Measurements from ENCODE around the gene NFU1. TPM values are rescaled to one million over a fixed set of nuclear protein-coding genes. Genes with fewer than 3 reads are reported as not detected.

Gene NFU1
- total RNA-seq, 2 experiments from 2014 or later = 15.4 to 30.5 TPM

DNA sequence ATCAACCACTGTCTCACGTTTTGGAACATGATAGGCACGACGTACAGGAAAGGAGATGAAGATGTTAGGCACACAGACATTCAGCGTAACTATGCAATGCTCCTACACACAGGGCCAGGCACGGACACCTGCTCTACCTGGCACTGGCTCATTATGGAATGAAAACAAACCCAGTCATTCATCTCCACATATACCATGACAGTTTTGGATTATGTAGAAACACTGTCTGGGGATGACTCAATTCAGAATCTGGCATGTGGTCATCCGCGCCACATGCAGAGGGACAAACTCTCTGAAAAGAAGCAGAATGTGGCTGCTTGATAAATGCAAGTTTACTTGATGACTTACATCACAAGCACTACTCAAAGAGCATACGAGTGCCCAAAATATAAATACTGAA lies 29.5 kb upstream of the NFU1 start:
- Histone ChIP-seq H3K79me2 (ENCODE audit: insufficient read depth, low read depth, low read length) (no peaks in the 10 kb centered on the region), H3K27ac (ENCODE audit: low read depth, low read length, poor library complexity, severe bottlenecking) (no peak overlapping the region), H3K4me2 (ENCODE audit: low read length) (no peak overlapping the region), H3K9me3 (ENCODE audit: low read length) (no peaks in the 10 kb centered on the region), H3K36me3 (ENCODE audit: insufficient read depth, low read length) (no peaks in the 10 kb centered on the region), H3K9me2 (ENCODE audit: insufficient read depth, low read length) (no peaks in the 10 kb centered on the region), H4K20me1 (ENCODE audit: insufficient read depth, low read length) (no peaks in the 10 kb centered on the region), H2AFZ (ENCODE audit: low read length) (no peak overlapping the region), H3K4me3 (ENCODE audit: low read depth, low read length, poor library complexity, severe bottlenecking) (no peak overlapping the region), H3K4me1 (ENCODE audit: insufficient read depth, low read length, poor library complexity, severe bottlenecking) (no peaks in the 10 kb centered on the region)
- BruUV-seq (replicated peaks) = no TSS peak
- DNase-seq (ENCODE audit: low spot score) = no peak
- ChIA-PET POLR2A (no interaction called here), CTCF (ENCODE audit: unreplicated experiment) (no interaction called here)
- intact Hi-C loops (cut with micrococcal nuclease; ENCODE audit: unreplicated experiment) = no loop called here
- no peak for TF ChIP-seq EZH2phosphoT487 (IDR thresholded peaks at IDR 0.05; ENCODE audit: borderline replicate concordance, low read depth, low read length)
- TF ChIP-seq, protein P1, sequence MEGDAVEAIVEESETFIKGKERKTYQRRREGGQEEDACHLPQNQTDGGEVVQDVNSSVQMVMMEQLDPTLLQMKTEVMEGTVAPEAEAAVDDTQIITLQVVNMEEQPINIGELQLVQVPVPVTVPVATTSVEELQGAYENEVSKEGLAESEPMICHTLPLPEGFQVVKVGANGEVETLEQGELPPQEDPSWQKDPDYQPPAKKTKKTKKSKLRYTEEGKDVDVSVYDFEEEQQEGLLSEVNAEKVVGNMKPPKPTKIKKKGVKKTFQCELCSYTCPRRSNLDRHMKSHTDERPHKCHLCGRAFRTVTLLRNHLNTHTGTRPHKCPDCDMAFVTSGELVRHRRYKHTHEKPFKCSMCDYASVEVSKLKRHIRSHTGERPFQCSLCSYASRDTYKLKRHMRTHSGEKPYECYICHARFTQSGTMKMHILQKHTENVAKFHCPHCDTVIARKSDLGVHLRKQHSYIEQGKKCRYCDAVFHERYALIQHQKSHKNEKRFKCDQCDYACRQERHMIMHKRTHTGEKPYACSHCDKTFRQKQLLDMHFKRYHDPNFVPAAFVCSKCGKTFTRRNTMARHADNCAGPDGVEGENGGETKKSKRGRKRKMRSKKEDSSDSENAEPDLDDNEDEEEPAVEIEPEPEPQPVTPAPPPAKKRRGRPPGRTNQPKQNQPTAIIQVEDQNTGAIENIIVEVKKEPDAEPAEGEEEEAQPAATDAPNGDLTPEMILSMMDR (conservative IDR thresholded peaks at IDR 0.05; ENCODE audit: low read length) = no peak

DNA sequence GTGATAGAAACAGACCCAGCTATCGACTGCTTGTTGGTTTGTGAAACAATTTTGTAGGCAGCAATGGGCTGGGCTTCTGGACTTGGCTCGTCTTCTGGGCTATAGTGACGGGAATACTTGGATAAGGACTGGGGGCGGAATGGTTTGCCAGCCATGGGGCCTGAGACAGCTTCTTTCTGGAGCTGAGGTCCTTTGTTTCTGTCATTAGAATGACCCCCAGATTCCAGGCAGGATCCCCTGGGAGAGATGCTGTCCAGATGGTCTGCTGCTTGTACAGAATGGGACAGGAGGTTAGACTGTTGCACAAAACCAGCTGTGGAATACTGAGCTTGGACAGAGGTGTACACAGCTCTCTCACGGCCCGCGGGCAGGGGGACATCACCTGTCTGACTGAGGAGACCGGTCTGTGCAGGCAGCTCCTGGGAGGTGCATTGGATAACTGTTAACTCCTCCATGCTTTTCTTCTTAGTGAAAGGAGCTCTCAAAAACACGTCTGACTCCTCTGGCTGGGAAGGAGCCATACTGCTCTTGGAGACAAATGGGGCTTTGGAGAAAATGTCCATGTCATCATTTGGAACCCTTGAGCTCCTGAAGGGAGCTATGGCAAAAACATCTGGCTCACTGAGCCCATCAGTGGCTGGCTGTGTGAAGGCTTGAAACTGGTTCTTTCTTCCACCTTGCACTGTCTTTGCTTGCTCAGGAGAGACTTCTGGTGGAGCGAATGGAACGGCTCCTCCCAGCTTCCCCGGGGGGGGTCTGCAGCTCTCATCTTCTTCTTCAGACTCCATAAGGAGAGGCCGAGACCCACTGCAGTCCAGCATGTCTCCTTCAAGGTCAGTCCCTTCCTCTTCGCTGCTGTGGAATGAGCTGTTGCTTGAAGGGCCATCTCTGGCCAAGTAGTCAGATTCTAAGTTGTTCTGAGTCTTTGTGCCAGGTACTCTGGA lies 28.6 kb upstream of the NFU1 start:
- Histone ChIP-seq H2AFZ (ENCODE audit: low read length) (no peak overlapping the region), H4K20me1 (ENCODE audit: insufficient read depth, low read length) (no peaks in the 10 kb centered on the region), H3K4me2 (ENCODE audit: low read length) (no peak overlapping the region), H3K9me3 (ENCODE audit: low read length) (no peaks in the 10 kb centered on the region), H3K79me2 (ENCODE audit: insufficient read depth, low read depth, low read length) (no peaks in the 10 kb centered on the region), H3K4me1 (ENCODE audit: insufficient read depth, low read length, poor library complexity, severe bottlenecking) (no peaks in the 10 kb centered on the region), H3K9me2 (ENCODE audit: insufficient read depth, low read length) (no peaks in the 10 kb centered on the region), H3K27ac (ENCODE audit: low read depth, low read length, poor library complexity, severe bottlenecking) (no peak overlapping the region), H3K36me3 (ENCODE audit: insufficient read depth, low read length) (no peaks in the 10 kb centered on the region), H3K4me3 (ENCODE audit: low read depth, low read length, poor library complexity, severe bottlenecking) (no peak overlapping the region)
- intact Hi-C loops (cut with micrococcal nuclease; ENCODE audit: unreplicated experiment) = no loop called here
- ChIA-PET CTCF (ENCODE audit: unreplicated experiment) (no interaction called here), POLR2A (interaction anchor here (0.7 kb wide), 1 partner anchor 331 kb away, joined by 3 read pairs; no protein-coding TSS in a partner anchor)
- no peak for DNase-seq (ENCODE audit: low spot score)
- TF ChIP-seq, protein P1 (conservative IDR thresholded peaks at IDR 0.05; ENCODE audit: low read length) = no peak
- no peak for TF ChIP-seq EZH2phosphoT487 (IDR thresholded peaks at IDR 0.05; ENCODE audit: borderline replicate concordance, low read depth, low read length)
- BruUV-seq (replicated peaks) = no TSS peak

DNA sequence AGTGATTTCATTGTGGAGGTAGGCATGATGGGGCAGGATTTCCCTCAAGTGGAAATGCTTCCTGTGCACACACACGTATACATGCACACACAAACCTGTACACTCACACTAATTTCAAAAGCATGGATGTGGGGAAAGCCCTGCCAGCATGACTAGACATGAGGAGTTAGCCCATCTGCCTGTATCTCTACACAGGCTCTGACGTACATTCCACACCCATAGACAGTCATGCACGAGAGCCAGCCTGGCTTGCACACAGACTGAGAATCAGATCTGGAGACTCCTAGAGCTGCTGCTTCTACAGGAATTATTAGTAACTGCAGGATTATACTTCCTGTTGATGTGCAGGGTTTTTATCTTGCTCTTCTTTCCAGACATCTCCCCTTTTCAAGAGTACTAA lies 27.3 kb upstream of the NFU1 start:
- H4K20me1 ChIP-seq (ENCODE audit: insufficient read depth, low read length) = no peaks in the 10 kb centered on the region
- H3K4me2 ChIP-seq (ENCODE audit: low read length) = no peak overlapping the region
- intact Hi-C loops (cut with micrococcal nuclease; ENCODE audit: unreplicated experiment) = no loop called here
- no peaks in the 10 kb centered on the region for H3K36me3 ChIP-seq (ENCODE audit: insufficient read depth, low read length)
- CTCF ChIA-PET (ENCODE audit: unreplicated experiment) = no interaction called here
- no peak for TF ChIP-seq EZH2phosphoT487 (IDR thresholded peaks at IDR 0.05; ENCODE audit: borderline replicate concordance, low read depth, low read length)
- TF ChIP-seq, protein P1 (conservative IDR thresholded peaks at IDR 0.05; ENCODE audit: low read length) = no peak
- no peaks in the 10 kb centered on the region for H3K9me2 ChIP-seq (ENCODE audit: insufficient read depth, low read length)
- no peak for DNase-seq (ENCODE audit: low spot score)
- H3K9me3 ChIP-seq (ENCODE audit: low read length) = no peaks in the 10 kb centered on the region
- BruUV-seq (replicated peaks) = no TSS peak
- POLR2A ChIA-PET = no interaction called here
- no peak overlapping the region for H3K4me3 ChIP-seq (ENCODE audit: low read depth, low read length, poor library complexity, severe bottlenecking)
- no peaks in the 10 kb centered on the region for H3K4me1 ChIP-seq (ENCODE audit: insufficient read depth, low read length, poor library complexity, severe bottlenecking)
- H3K79me2 ChIP-seq (ENCODE audit: insufficient read depth, low read depth, low read length) = no peaks in the 10 kb centered on the region
- H2AFZ ChIP-seq (ENCODE audit: low read length) = no peak overlapping the region
- H3K27ac ChIP-seq (ENCODE audit: low read depth, low read length, poor library complexity, severe bottlenecking) = no peak overlapping the region

Data from OCI-LY7 (cell line).